ENCODE data around the gene RANBP1. TPM values are rescaled to one million over a fixed set of nuclear protein-coding genes. Genes with fewer than 3 reads are reported as not detected.
A peak's percentile ranks its signal among the peaks of the same experiment; 100 is the strongest.
"Not testable (repeated sequence)": the region's sequence is repeated elsewhere in the genome, so short reads cannot be mapped to it uniquely, and the experiment has no call there.

The RANBP1 gene
- polyA plus RNA-seq, 1 donor: 190 TPM

GRCh38 chr22:20149257-20150250 lies 33.6 kb downstream of the RANBP1 start:
- no peak for DNase-seq

GRCh38 chr22:20150381-20151275 lies 34.7 kb downstream of the RANBP1 start, which contains the start of gene CCDC188:
TSS of gene CCDC188 (minus strand) at chr22:20151055. CDS start at chr22:20150986, 69 bp downstream.
- DNase-seq: no peak

- no peak for DNase-seq
These were observed 35.3 kb downstream of the RANBP1 start for GRCh38 chr22:20151276-20151588.

GRCh38 chr22:20152464-20152890 lies 36.6 kb downstream of the RANBP1 start:
- no peak for DNase-seq

- no peak for DNase-seq
These were observed 38.0 kb downstream of the RANBP1 start for GRCh38 chr22:20153945-20154344.

- DNase-seq: no peak
These were observed 38.8 kb downstream of the RANBP1 start for GRCh38 chr22:20154602-20155187.

- no peak for DNase-seq
These were observed 39.6 kb downstream of the RANBP1 start for GRCh38 chr22:20155330-20156041.

GRCh38 chr22:20156042-20156389 lies 40.1 kb downstream of the RANBP1 start:
- DNase-seq: no peak

- peak; percentile 68 for DNase-seq
These were observed 40.9 kb downstream of the RANBP1 start for GRCh38 chr22:20156611-20157429.

- no peak for DNase-seq
These were observed 41.7 kb downstream of the RANBP1 start for GRCh38 chr22:20157430-20158183.

GRCh38 chr22:20158391-20159036 lies 42.6 kb downstream of the RANBP1 start:
- DNase-seq: no peak

GRCh38 chr22:20159076-20159475 lies 43.2 kb downstream of the RANBP1 start:
- no peak for DNase-seq

- not testable (repeated sequence) for DNase-seq
These were observed 43.6 kb downstream of the RANBP1 start for GRCh38 chr22:20159531-20159930.

- DNase-seq: no peak
These were observed 44.1 kb downstream of the RANBP1 start for GRCh38 chr22:20160041-20160440.

GRCh38 chr22:20164863-20165262 lies 49.0 kb downstream of the RANBP1 start:
- DNase-seq: no peak

GRCh38 chr22:20165421-20165820 lies 49.5 kb downstream of the RANBP1 start:
- DNase-seq: no peak

GRCh38 chr22:20165913-20166312 lies 50.0 kb downstream of the RANBP1 start:
- DNase-seq: no peak

GRCh38 chr22:20166703-20167102 lies 50.8 kb downstream of the RANBP1 start:
- no peak for DNase-seq

- no peak for DNase-seq
These were observed 51.9 kb downstream of the RANBP1 start for GRCh38 chr22:20167643-20168322.
